SK-N-SH (cell line): ENCODE results near the gene APBB2. TPM values are rescaled to one million over a fixed set of nuclear protein-coding genes. Genes with fewer than 3 reads are reported as not detected.

Experiments used
- CTCF ChIA-PET: fragments of 300-600, 350-600 bp; formaldehyde crosslinking; extraction: SDS; loops from one replicate; lab custom pipeline; 2021; lab: Yijun Ruan, JAX
- POLR2A ChIA-PET: fragments of 350-600 bp; sonication (Branson Sonifier 250); formaldehyde crosslinking; extraction: SDS; loops from one replicate; lab custom pipeline; 2020; ENCODE audit warnings: antibody characterized with exemption, inconsistent platforms; lab: Yijun Ruan, JAX
- DNase-seq: peaks from one replicate; pipeline ENCODE4 v3.0.0; 2012
- H2AFZ ChIP-seq: fragments of 200-600 bp; sonication (generic); 2 replicates; pipeline ENCODE4 v1.8.1; 2016; ENCODE audit warnings: antibody characterized with exemption, mild to moderate bottlenecking, low read depth
- H3F3A ChIP-seq: fragments of 200-600 bp; sonication (generic); replicated peaks from 2 replicates; pipeline ENCODE3; 2016; ENCODE audit warnings: antibody characterized with exemption, mild to moderate bottlenecking; ENCODE audit not compliant: insufficient read depth
- H3K27ac ChIP-seq, 2 experiments: fragments of 200-500 bp in 1 of 2; fragments of 200-600 bp in 1 of 2; sonication (Bioruptor generic) in 1 of 2; sonication (generic), shearing (Covaris generic) in 1 of 2; 2 replicates each; pipeline versions ENCODE4 v1.5.1 to v1.6.1; 2014 to 2016; ENCODE audit warnings: low read depth in 2 of 2, inconsistent platforms in 1 of 2, low read length in 1 of 2, mild to moderate bottlenecking in 1 of 2, mixed read lengths in 1 of 2
- H3K27me3 ChIP-seq: fragments of 200-600 bp; sonication (generic), shearing (Covaris generic); 2 replicates; pipeline ENCODE4 v1.6.1; 2016; ENCODE audit warnings: mixed run types; ENCODE audit not compliant: insufficient read depth
- H3K36me3 ChIP-seq, 2 experiments: fragments of 200-500 bp in 1 of 2; fragments of 200-600 bp in 1 of 2; sonication (Bioruptor generic) in 1 of 2; sonication (generic) in 1 of 2; replicated peaks in 1 of 2; 2 replicates each; pipeline versions ENCODE3 to v1.5.1; 2014 to 2016; ENCODE audit warnings: low read length in 1 of 2, mild to moderate bottlenecking in 1 of 2; ENCODE audit not compliant: insufficient read depth in 2 of 2, control insufficient read depth in 1 of 2
- H3K4me1 ChIP-seq, 2 experiments: fragments of 200-500 bp in 1 of 2; fragments of 200-600 bp in 1 of 2; sonication (Bioruptor generic) in 1 of 2; sonication (generic), shearing (Covaris generic) in 1 of 2; 2 replicates each; pipeline versions ENCODE4 v1.5.1 to v1.6.1; 2014 to 2016; ENCODE audit warnings: low read depth in 1 of 2, low read length in 1 of 2, mixed run types in 1 of 2; ENCODE audit not compliant: insufficient read depth in 2 of 2, control insufficient read depth in 1 of 2
- H3K4me2 ChIP-seq: fragments of 200-600 bp; sonication (generic), shearing (Covaris generic); 2 replicates; pipeline ENCODE4 v1.6.1; 2017; ENCODE audit warnings: mixed run types
- H3K4me3 ChIP-seq, 2 experiments: fragments of 200-500 bp in 1 of 2; fragments of 200-600 bp in 1 of 2; sonication (Bioruptor generic) in 1 of 2; sonication (generic), shearing (Covaris generic) in 1 of 2; 2 replicates each; pipeline versions ENCODE4 v1.5.1 to v1.8.1; 2014 to 2016; ENCODE audit warnings: low read depth in 2 of 2, inconsistent platforms in 1 of 2, low read length in 1 of 2, mild to moderate bottlenecking in 1 of 2, mixed read lengths in 1 of 2, moderate library complexity in 1 of 2
- H3K79me2 ChIP-seq: fragments of 200-600 bp; sonication (generic); 2 replicates; pipeline ENCODE4 v1.8.1; 2017; ENCODE audit warnings: mild to moderate bottlenecking; ENCODE audit not compliant: insufficient read depth
- H3K9ac ChIP-seq: fragments of 200-600 bp; sonication (generic); 2 replicates; pipeline ENCODE4 v1.6.1; 2017; ENCODE audit warnings: mixed run types
- H3K9me2 ChIP-seq: fragments of 200-600 bp; sonication (generic); 2 replicates; pipeline ENCODE4 v1.6.1; 2017; ENCODE audit warnings: mixed run types
- H3K9me3 ChIP-seq: fragments of 200-600 bp; sonication (generic); 2 replicates; pipeline ENCODE4 v1.6.1; 2017; ENCODE audit warnings: mixed run types, mild to moderate bottlenecking, moderate library complexity
- H4K20me1 ChIP-seq: fragments of 200-600 bp; sonication (generic); 2 replicates; pipeline ENCODE4 v1.6.1; 2017; ENCODE audit warnings: mild to moderate bottlenecking, mixed run types; ENCODE audit not compliant: insufficient read depth
- CHD2 ChIP-seq: fragments of 150-350 bp; IDR thresholded peaks from 2 replicates; pipeline ENCODE4 v1.6.1; 2018; ENCODE audit warnings: low read length; ENCODE audit not compliant: partially characterized antibody
- GATA2 ChIP-seq: sonication (generic); formaldehyde crosslinking; IDR thresholded peaks from 2 replicates; pipeline ENCODE4 v1.5.0; 2020; ENCODE audit warnings: mild to moderate bottlenecking, missing genetic modification reagents
- IRF3 ChIP-seq: fragments of 150-350 bp; IDR thresholded peaks from 2 replicates; pipeline ENCODE4 v1.6.1; 2016; ENCODE audit warnings: mild to moderate bottlenecking, low read depth, low read length
- JUND ChIP-seq: IDR thresholded peaks from 2 replicates; pipeline ENCODE4 v1.4.0; 2012
- MAX ChIP-seq: IDR thresholded peaks from 2 replicates; pipeline ENCODE4 v1.4.0; 2012; ENCODE audit warnings: low read depth
- MXI1 ChIP-seq: IDR thresholded peaks from 2 replicates; pipeline ENCODE4 v1.6.1; 2012; ENCODE audit warnings: mild to moderate bottlenecking, low read depth, low read length, improper control_type of control experiment
- NFIC ChIP-seq: IDR thresholded peaks from 2 replicates; pipeline ENCODE4 v1.4.0; 2012; ENCODE audit warnings: borderline replicate concordance
- NRF1 ChIP-seq: IDR thresholded peaks from 2 replicates; pipeline ENCODE4 v1.6.1; 2012; ENCODE audit warnings: low read depth, mild to moderate bottlenecking, low read length
- PBX3 ChIP-seq: IDR thresholded peaks from 2 replicates; pipeline ENCODE4; 2012
- RAD21 ChIP-seq: IDR thresholded peaks from 2 replicates; pipeline ENCODE4 v1.6.1; 2012; ENCODE audit warnings: mild to moderate bottlenecking, low read length
- RCOR1 ChIP-seq: fragments of 150-350 bp; IDR thresholded peaks from 2 replicates; pipeline ENCODE4 v1.6.1; 2017; ENCODE audit warnings: antibody characterized with exemption, low read length
- RXRA ChIP-seq: IDR thresholded peaks from 2 replicates; pipeline ENCODE4 v1.4.0; 2012; ENCODE audit warnings: low read depth, mild to moderate bottlenecking, borderline replicate concordance
- SIN3A ChIP-seq: IDR thresholded peaks from 2 replicates; pipeline ENCODE4 v1.6.1; 2012; ENCODE audit warnings: low read depth, mild to moderate bottlenecking, low read length, moderate library complexity, borderline replicate concordance
- SMC3 ChIP-seq: IDR thresholded peaks from 2 replicates; pipeline ENCODE4 v1.6.1; 2012; ENCODE audit warnings: low read depth, low read length, improper control_type of control experiment
- TAF1 ChIP-seq: IDR thresholded peaks from 2 replicates; pipeline ENCODE4 v1.6.1; 2012; ENCODE audit warnings: low read depth, mild to moderate bottlenecking, low read length, moderate library complexity, borderline replicate concordance
- USF1 ChIP-seq: IDR thresholded peaks from 2 replicates; pipeline ENCODE4 v1.4.0; 2012; ENCODE audit warnings: low read depth, borderline replicate concordance
- USF2 ChIP-seq: fragments of 150-350 bp; IDR thresholded peaks from 2 replicates; pipeline ENCODE4 v1.6.1; 2017; ENCODE audit warnings: antibody characterized with exemption, low read length, low read depth, borderline replicate concordance
- ZBTB33 ChIP-seq: IDR thresholded peaks from 2 replicates; pipeline ENCODE4 v1.4.0; 2012; ENCODE audit warnings: low read depth, borderline replicate concordance
- WGBS: methylation state at CpG from one replicate; pipeline ENCODE4 v1.1.6; 2017; ENCODE audit warnings: low lambda C conversion rate; 5-methylcytosine and 5-hydroxymethylcytosine counted together
- polyA plus RNA-seq, 3 experiments: library from polyadenylated mRNA; depleted of rRNA; stranded (reverse); fragments of >200 nt; gene quantifications; 2 replicates each; pipeline ENCODE4 v1.2.3, GENCODE V29; 2012

The APBB2 gene
- polyA plus RNA-seq, 1 of the 3 experiments (the other 2 are of a cell fraction): 49.8 TPM

- no peak overlapping the region for H2AFZ ChIP-seq
- ChIA-PET CTCF (no interaction called here), POLR2A (no interaction called here)
- H3K4me1 ChIP-seq: peaks cover 0 to 7% of the 10 kb centered on the region in 2 experiments; a peak in 1 of 4 replicates
- H3K9ac ChIP-seq: no peak overlapping the region
- WGBS: 93% methylated on average over 5 of the region's 5 CpGs
- H3K4me3 ChIP-seq: no peak overlapping the region
- no peak overlapping the region for H3K4me2 ChIP-seq
- H3K79me2 ChIP-seq: peaks cover 87% of the 10 kb centered on the region
- TF ChIP-seq TAF1 (no peak), NFIC (no peak), RXRA (no peak), USF1 (no peak), MXI1 (no peak), SMC3 (no peak), SIN3A (no peak), JUND (no peak), PBX3 (no peak), MAX (no peak), RCOR1 (no peak), RAD21 (no peak), ZBTB33 (no peak)
- peaks cover 12% of the 10 kb centered on the region; the same call in 1 of the 2 replicates for H4K20me1 ChIP-seq
- H3K9me3 ChIP-seq: no peaks in the 10 kb centered on the region
- H3F3A ChIP-seq: no peaks in the 10 kb centered on the region
- no peak for DNase-seq
- H3K36me3 ChIP-seq: peaks cover 0 to 5% of the 10 kb centered on the region in 2 experiments
- H3K27ac ChIP-seq: no peak overlapping the region
- H3K27me3 ChIP-seq: no peaks in the 10 kb centered on the region
- no peaks in the 10 kb centered on the region for H3K9me2 ChIP-seq
These were observed 147.0 kb downstream of the APBB2 start for GRCh38 chr4:41067369-41067768.

- WGBS: 83% methylated on average over 4 of the region's 4 CpGs
- H3F3A ChIP-seq: no peaks in the 10 kb centered on the region
- TF ChIP-seq IRF3 (no peak), USF1 (no peak), NFIC (no peak), GATA2 (CRISPR knock-in tag) (no peak), CHD2 (no peak), NRF1 (no peak), JUND (no peak), USF2 (no peak)
- no peak for DNase-seq
- H4K20me1 ChIP-seq: peaks cover 12% of the 10 kb centered on the region; the same call in 1 of the 2 replicates
- no peak overlapping the region for H2AFZ ChIP-seq
- no peaks in the 10 kb centered on the region for H3K9me3 ChIP-seq
- POLR2A ChIA-PET: no interaction called here
- peaks cover 0 to 19% of the 10 kb centered on the region in 2 experiments; a peak in 2 of 4 replicates for H3K4me1 ChIP-seq
- H3K27ac ChIP-seq: no peak overlapping the region
- H3K4me3 ChIP-seq: no peak overlapping the region
- no peaks in the 10 kb centered on the region for H3K27me3 ChIP-seq
- H3K4me2 ChIP-seq: no peak overlapping the region
- CTCF ChIA-PET: interaction anchor here (0.9 kb wide), 1 partner anchor 12 kb away, joined by 4 read pairs; no protein-coding TSS in a partner anchor
- no peaks in the 10 kb centered on the region for H3K9me2 ChIP-seq
- peaks cover 0 to 5% of the 10 kb centered on the region in 2 experiments for H3K36me3 ChIP-seq
- no peak overlapping the region for H3K9ac ChIP-seq
- H3K79me2 ChIP-seq: peaks cover 76% of the 10 kb centered on the region
These were observed 148.3 kb downstream of the APBB2 start for GRCh38 chr4:41066049-41066448.
